Nephron (organoid): ENCODE measurements around the gene SLC44A1.

ENCODE experiments used
- H3K27ac Mint-ChIP-seq, 3 experiments: 2 replicates each; pipeline ENCODE4 v1.8.0; 2020; ENCODE audit warnings: mixed read lengths in 3 of 3, mild to moderate bottlenecking in 2 of 3, moderate library complexity in 1 of 3
- H3K27me3 Mint-ChIP-seq: 2 replicates; pipeline ENCODE4 v1.8.0; 2021; ENCODE audit warnings: low read depth, mild to moderate bottlenecking, moderate library complexity, mixed read lengths
- H3K36me3 Mint-ChIP-seq: 2 replicates; pipeline ENCODE4 v1.8.0; 2020; ENCODE audit warnings: low read depth, mixed read lengths
- H3K4me1 Mint-ChIP-seq: 2 replicates; pipeline ENCODE4 v1.8.0; 2020; ENCODE audit warnings: mixed read lengths
- H3K4me3 Mint-ChIP-seq, 3 experiments: 2 replicates each; pipeline ENCODE4 v1.8.0; 2020; ENCODE audit warnings: mild to moderate bottlenecking in 3 of 3, mixed read lengths in 3 of 3, moderate library complexity in 2 of 3
- H3K9me3 Mint-ChIP-seq: 2 replicates; pipeline ENCODE4 v1.8.0; 2020; ENCODE audit warnings: mixed read lengths
- TF ChIP-seq, protein P1 (sequence below), 3 experiments: fragments of 200-600 bp; sonication (generic); IDR thresholded peaks; one replicate each; pipeline ENCODE4 v1.5.0; 2021; ENCODE audit warnings: antibody characterized with exemption in 3 of 3; ENCODE audit not compliant: unreplicated experiment in 3 of 3

The SLC44A1 gene

DNA sequence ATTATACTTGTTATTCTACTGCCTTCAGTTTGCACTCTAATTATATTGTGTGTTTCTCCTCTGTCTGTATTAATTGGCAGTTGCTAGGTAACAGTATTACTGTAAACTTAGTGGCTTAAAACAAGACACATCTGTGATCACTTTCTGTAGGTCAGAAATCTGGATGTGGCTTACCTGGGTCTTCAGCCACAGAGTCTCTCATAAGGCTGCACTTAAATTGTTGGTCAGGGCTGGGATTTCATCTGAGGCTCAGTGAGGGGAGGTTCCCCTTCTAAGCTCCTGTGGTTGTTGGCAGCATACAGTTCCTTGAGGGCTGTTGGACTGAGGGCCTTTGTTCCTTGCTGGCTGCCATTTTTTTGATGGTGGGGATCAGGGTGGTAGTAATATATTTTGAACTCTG is 68.8 kb downstream of the SLC44A1 start:
- Mint-ChIP-seq H3K27ac (no peak overlapping the region), H3K27me3 (no peaks in the 10 kb centered on the region), H3K9me3 (no peaks in the 10 kb centered on the region), H3K4me3 (no peak overlapping the region), H3K36me3 (peaks cover 5% of the 10 kb centered on the region), H3K4me1 (peaks cover 10% of the 10 kb centered on the region)
- TF ChIP-seq, protein P1, sequence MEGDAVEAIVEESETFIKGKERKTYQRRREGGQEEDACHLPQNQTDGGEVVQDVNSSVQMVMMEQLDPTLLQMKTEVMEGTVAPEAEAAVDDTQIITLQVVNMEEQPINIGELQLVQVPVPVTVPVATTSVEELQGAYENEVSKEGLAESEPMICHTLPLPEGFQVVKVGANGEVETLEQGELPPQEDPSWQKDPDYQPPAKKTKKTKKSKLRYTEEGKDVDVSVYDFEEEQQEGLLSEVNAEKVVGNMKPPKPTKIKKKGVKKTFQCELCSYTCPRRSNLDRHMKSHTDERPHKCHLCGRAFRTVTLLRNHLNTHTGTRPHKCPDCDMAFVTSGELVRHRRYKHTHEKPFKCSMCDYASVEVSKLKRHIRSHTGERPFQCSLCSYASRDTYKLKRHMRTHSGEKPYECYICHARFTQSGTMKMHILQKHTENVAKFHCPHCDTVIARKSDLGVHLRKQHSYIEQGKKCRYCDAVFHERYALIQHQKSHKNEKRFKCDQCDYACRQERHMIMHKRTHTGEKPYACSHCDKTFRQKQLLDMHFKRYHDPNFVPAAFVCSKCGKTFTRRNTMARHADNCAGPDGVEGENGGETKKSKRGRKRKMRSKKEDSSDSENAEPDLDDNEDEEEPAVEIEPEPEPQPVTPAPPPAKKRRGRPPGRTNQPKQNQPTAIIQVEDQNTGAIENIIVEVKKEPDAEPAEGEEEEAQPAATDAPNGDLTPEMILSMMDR (IDR thresholded peaks at IDR 0.05; ENCODE audit: unreplicated experiment in 3 of 3), result no peak

- Mint-ChIP-seq H3K36me3 (peaks cover 5% of the 10 kb centered on the region), H3K4me3 (no peak overlapping the region), H3K9me3 (no peaks in the 10 kb centered on the region), H3K27me3 (no peaks in the 10 kb centered on the region), H3K4me1 (no peaks in the 10 kb centered on the region), H3K27ac (no peak overlapping the region)
- TF ChIP-seq, protein P1 (IDR thresholded peaks at IDR 0.05; ENCODE audit: unreplicated experiment in 3 of 3), result no peak
Observed at GRCh38 chr9:105316703-105317102, 72.3 kb downstream of the SLC44A1 start.

GRCh38 chr9:105318729-105319191 is 74.3 kb downstream of the SLC44A1 start:
- Mint-ChIP-seq H3K4me1 (no peaks in the 10 kb centered on the region), H3K9me3 (no peaks in the 10 kb centered on the region), H3K27ac (peak overlapping the region; percentile 66 to 93 (median 89)), H3K27me3 (no peaks in the 10 kb centered on the region), H3K36me3 (no peaks in the 10 kb centered on the region), H3K4me3 (no peak overlapping the region)
- TF ChIP-seq, protein P1 (IDR thresholded peaks at IDR 0.05; ENCODE audit: unreplicated experiment in 3 of 3), result no peak

DNA sequence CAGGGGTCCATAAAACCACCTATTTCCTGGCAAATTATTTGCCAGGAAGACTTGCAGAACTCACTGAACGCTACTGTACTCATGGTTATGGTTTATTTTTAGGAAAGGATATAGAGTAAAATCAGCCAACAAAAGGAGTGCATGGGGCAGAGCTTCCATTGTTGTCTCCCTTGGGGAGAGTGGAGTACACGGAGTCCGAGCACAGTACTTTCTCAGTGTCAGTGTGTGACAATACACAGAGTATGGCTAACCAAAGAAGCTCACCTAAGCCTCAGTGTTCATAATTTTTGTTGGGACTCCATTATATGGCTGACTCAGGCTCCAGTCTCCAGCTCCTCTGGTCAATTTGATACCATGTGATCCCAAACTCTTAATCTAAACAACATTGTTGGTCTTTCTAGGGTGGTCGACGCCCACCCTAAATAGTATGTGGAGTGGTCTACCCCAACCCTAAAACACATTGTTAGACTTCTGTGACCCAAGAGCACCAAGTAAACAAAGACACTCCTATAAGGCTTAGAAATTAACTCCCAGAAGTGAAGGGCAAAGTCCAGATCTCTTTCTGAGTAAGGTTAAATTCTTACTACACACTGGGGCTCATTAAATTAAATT is 74.9 kb downstream of the SLC44A1 start:
- Mint-ChIP-seq H3K4me3 (no peak overlapping the region), H3K27me3 (no peaks in the 10 kb centered on the region), H3K9me3 (no peaks in the 10 kb centered on the region), H3K27ac (peak overlapping the region; percentile 66 to 93 (median 89)), H3K4me1 (no peaks in the 10 kb centered on the region), H3K36me3 (no peaks in the 10 kb centered on the region)
- TF ChIP-seq, protein P1 (IDR thresholded peaks at IDR 0.05; ENCODE audit: unreplicated experiment in 3 of 3), result no peak

DNA sequence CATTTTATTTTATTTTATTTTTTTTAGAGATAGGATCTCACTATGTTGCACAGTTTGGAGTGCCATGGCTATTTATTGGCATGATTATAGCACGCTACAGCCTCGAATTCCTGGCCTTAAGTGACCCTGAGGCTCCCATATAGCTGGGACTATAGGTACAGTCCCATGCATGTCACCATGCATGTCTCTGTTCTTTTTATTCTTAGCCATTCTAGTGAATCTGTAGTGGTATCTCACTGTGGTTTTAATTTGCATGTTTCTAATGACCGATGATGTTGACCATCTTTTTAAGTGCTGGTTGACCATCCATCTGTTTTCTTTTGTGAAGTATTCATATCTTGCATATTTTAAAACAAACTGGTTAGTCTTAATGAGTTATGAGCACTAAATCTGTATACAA is 76.1 kb downstream of the SLC44A1 start:
- H3K27ac Mint-ChIP-seq, result no peak overlapping the region
- H3K4me3 Mint-ChIP-seq, result no peak overlapping the region
- H3K27me3 Mint-ChIP-seq, result no peaks in the 10 kb centered on the region
- H3K4me1 Mint-ChIP-seq, result no peaks in the 10 kb centered on the region
- TF ChIP-seq, protein P1 (IDR thresholded peaks at IDR 0.05; ENCODE audit: unreplicated experiment in 3 of 3), result no peak
- H3K36me3 Mint-ChIP-seq, result peaks cover 5% of the 10 kb centered on the region
- H3K9me3 Mint-ChIP-seq, result peaks cover 4% of the 10 kb centered on the region

GRCh38 chr9:105328296-105328695 is 83.8 kb downstream of the SLC44A1 start:
- no peaks in the 10 kb centered on the region for H3K27me3 Mint-ChIP-seq
- H3K9me3 Mint-ChIP-seq, result peaks cover 4% of the 10 kb centered on the region

More at GRCh38 chr9:105328296-105328695, 83.8 kb downstream of the SLC44A1 start:
- H3K36me3 Mint-ChIP-seq, result peaks cover 10% of the 10 kb centered on the region
- peaks cover 14% of the 10 kb centered on the region for H3K4me1 Mint-ChIP-seq
- H3K27ac Mint-ChIP-seq, result no peak overlapping the region
- TF ChIP-seq, protein P1 (IDR thresholded peaks at IDR 0.05; ENCODE audit: unreplicated experiment in 3 of 3), result no peak
- H3K4me3 Mint-ChIP-seq, result no peak overlapping the region
